SKM-1 (cell line): ENCODE results near the gene SEMA6A.

Experiments
- DNase-seq: peaks from one replicate; lab custom pipeline; 2025; ENCODE audit not compliant: unreplicated experiment; lab: John Stamatoyannopoulos, UW

Gene SEMA6A

GRCh38 chr5:116415182-116415581 is 159.4 kb downstream of the SEMA6A start:
- DNase-seq, result no peak

GRCh38 chr5:116411101-116411571 is 163.5 kb downstream of the SEMA6A start:
- DNase-seq, result no peak

GRCh38 chr5:116410336-116410890 is 164.2 kb downstream of the SEMA6A start:
- DNase-seq, result no peak

- DNase-seq, result no peak
Observed at GRCh38 chr5:116409591-116410296, 164.9 kb downstream of the SEMA6A start.

GRCh38 chr5:116406306-116407041 is 168.1 kb downstream of the SEMA6A start:
- no peak for DNase-seq

- DNase-seq, result no peak
Observed at GRCh38 chr5:116404792-116405191, 169.8 kb downstream of the SEMA6A start.

- DNase-seq, result no peak
Observed at GRCh38 chr5:116404016-116404415, 170.6 kb downstream of the SEMA6A start.

GRCh38 chr5:116402235-116402634 is 172.4 kb downstream of the SEMA6A start:
- no peak for DNase-seq

- DNase-seq, result no peak
Observed at GRCh38 chr5:116401576-116401975, 173.0 kb downstream of the SEMA6A start.

- no peak for DNase-seq
Observed at GRCh38 chr5:116396476-116397099, 178.0 kb downstream of the SEMA6A start.

GRCh38 chr5:116395631-116396203 is 178.9 kb downstream of the SEMA6A start:
- no peak for DNase-seq

GRCh38 chr5:116395226-116395625 is 179.4 kb downstream of the SEMA6A start:
- DNase-seq, result no peak

- DNase-seq, result no peak
Observed at GRCh38 chr5:116394186-116394867, 180.3 kb downstream of the SEMA6A start.
